Measurements from ENCODE around the gene SLC25A40. TPM values are rescaled to one million over a fixed set of nuclear protein-coding genes. Genes with fewer than 3 reads are reported as not detected.
"Not testable (repeated sequence)": the region's sequence is repeated elsewhere in the genome, so short reads cannot be mapped to it uniquely, and the experiment has no call there.

Gene SLC25A40
- total RNA-seq, 2 experiments from 2014 or later, result 42.1 to 48.7 TPM

GRCh38 chr7:87882151-87882937, 6.2 kb upstream of the SLC25A40 start:
- CTCF ChIA-PET, result no interaction called here
- peaks cover 38% of the 10 kb centered on the region for H3K4me1 Mint-ChIP-seq
- DNase-seq (no peak), ATAC-seq (no peak)
- peaks cover 49% of the 10 kb centered on the region for H3K36me3 Mint-ChIP-seq
- H3K27ac Mint-ChIP-seq, result no peak overlapping the region
- H3K27me3 Mint-ChIP-seq, result no peaks in the 10 kb centered on the region
- no peaks in the 10 kb centered on the region for H3K9me3 Mint-ChIP-seq (ENCODE audit: low read depth)
- no peak overlapping the region for H3K4me3 Mint-ChIP-seq

GRCh38 chr7:87878208-87878735, 2.1 kb upstream of the SLC25A40 start:
- Mint-ChIP-seq H3K27ac (peak overlapping the region; percentile 25), H3K27me3 (no peaks in the 10 kb centered on the region), H3K4me1 (peaks cover 55% of the 10 kb centered on the region), H3K36me3 (peaks cover 51% of the 10 kb centered on the region), H3K4me3 (peak overlapping the region; percentile 88), H3K9me3 (ENCODE audit: low read depth) (no peaks in the 10 kb centered on the region)
- CTCF ChIA-PET, result interaction anchor here (1.7 kb wide), 1 partner anchor 8 kb away, joined by 11 read pairs; no protein-coding TSS in a partner anchor
- DNase-seq (no peak), ATAC-seq (no peak)

GRCh38 chr7:87877366-87878040, 1.3 kb upstream of the SLC25A40 start:
- Mint-ChIP-seq H3K4me3 (peak overlapping the region; percentile 88), H3K36me3 (peaks cover 52% of the 10 kb centered on the region)
- CTCF ChIA-PET, result interaction anchor here (1.7 to 3.2 kb wide), 2 partner anchors 9 to 10 kb away, joined by 10 to 11 read pairs; no protein-coding TSS in a partner anchor

GRCh38 chr7:87876869-87877234, 692 bp upstream of the SLC25A40 start:
- peak overlapping the region; percentile 88 for H3K4me3 Mint-ChIP-seq
- DNase-seq (peak; percentile 72), ATAC-seq (peak; percentile 27)
- peaks cover 52% of the 10 kb centered on the region for H3K36me3 Mint-ChIP-seq
- H3K9me3 Mint-ChIP-seq (ENCODE audit: low read depth), result peaks cover 7% of the 10 kb centered on the region
- peak overlapping the region; percentile 96 for H3K27ac Mint-ChIP-seq
- H3K4me1 Mint-ChIP-seq, result peaks cover 55% of the 10 kb centered on the region
- CTCF ChIA-PET, result interaction anchor here (3.2 kb wide), 1 partner anchor 10 kb away, joined by 10 read pairs; no protein-coding TSS in a partner anchor
- H3K27me3 Mint-ChIP-seq, result no peaks in the 10 kb centered on the region

More at GRCh38 chr7:87877366-87878040, 1.3 kb upstream of the SLC25A40 start:
- no peaks in the 10 kb centered on the region for H3K27me3 Mint-ChIP-seq
- H3K27ac Mint-ChIP-seq, result peak overlapping the region; percentile 96
- H3K4me1 Mint-ChIP-seq, result peaks cover 55% of the 10 kb centered on the region
- no peak for DNase-seq
- peaks cover 4% of the 10 kb centered on the region for H3K9me3 Mint-ChIP-seq (ENCODE audit: low read depth)
- ATAC-seq, result no peak

- peaks cover 46% of the 10 kb centered on the region for H3K4me1 Mint-ChIP-seq
- no peak for DNase-seq
Measured at GRCh38 chr7:87875151-87876039, 765 bp downstream of the SLC25A40 start.

GRCh38 chr7:87874066-87874465, 2.1 kb downstream of the SLC25A40 start:
- H3K36me3 Mint-ChIP-seq, result peaks cover 60% of the 10 kb centered on the region
- peaks cover 38% of the 10 kb centered on the region for H3K4me1 Mint-ChIP-seq
- CTCF ChIA-PET, result interaction anchor here (3.2 kb wide), 1 partner anchor 13 kb away, joined by 10 read pairs; no protein-coding TSS in a partner anchor
- DNase-seq (no peak), ATAC-seq (no peak)
- H3K9me3 Mint-ChIP-seq (ENCODE audit: low read depth), result peaks cover 12% of the 10 kb centered on the region
- no peaks in the 10 kb centered on the region for H3K27me3 Mint-ChIP-seq
- H3K4me3 Mint-ChIP-seq, result peak overlapping the region; percentile 88
- peak overlapping the region; percentile 22 for H3K27ac Mint-ChIP-seq

More at GRCh38 chr7:87875151-87876039, 765 bp downstream of the SLC25A40 start:
- CTCF ChIA-PET, result interaction anchor here (0.7 to 3.2 kb wide), 4 partner anchors 12 to 236 kb away, joined by 3 to 10 read pairs (median 4); no protein-coding TSS in a partner anchor
- peak; percentile 7 for ATAC-seq
- peak overlapping the region; percentile 96 for H3K27ac Mint-ChIP-seq
- no peaks in the 10 kb centered on the region for H3K27me3 Mint-ChIP-seq
- peaks cover 56% of the 10 kb centered on the region for H3K36me3 Mint-ChIP-seq
- peak overlapping the region; percentile 88 for H3K4me3 Mint-ChIP-seq
- peaks cover 12% of the 10 kb centered on the region for H3K9me3 Mint-ChIP-seq (ENCODE audit: low read depth)

- H3K27me3 Mint-ChIP-seq, ATAC-seq, H3K4me3 Mint-ChIP-seq, H3K27ac Mint-ChIP-seq, DNase-seq, CTCF ChIA-PET: not testable (repeated sequence)
- H3K9me3 Mint-ChIP-seq (ENCODE audit: low read depth), result peaks cover 12% of the 10 kb centered on the region
- H3K4me1 Mint-ChIP-seq, result peaks cover 34% of the 10 kb centered on the region
- H3K36me3 Mint-ChIP-seq, result peaks cover 66% of the 10 kb centered on the region
Measured at GRCh38 chr7:87873328-87873727, 2.8 kb downstream of the SLC25A40 start.

- ATAC-seq (no peak), DNase-seq (no peak)
- Mint-ChIP-seq H3K4me3 (no peak overlapping the region), H3K4me1 (peaks cover 29% of the 10 kb centered on the region), H3K27me3 (no peaks in the 10 kb centered on the region), H3K27ac (no peak overlapping the region), H3K9me3 (ENCODE audit: low read depth) (peaks cover 15% of the 10 kb centered on the region), H3K36me3 (peaks cover 70% of the 10 kb centered on the region)
- CTCF ChIA-PET, result interaction anchor here (1.7 kb wide), 1 partner anchor 14 kb away, joined by 6 read pairs; no protein-coding TSS in a partner anchor
Measured at GRCh38 chr7:87872346-87872745, 3.8 kb downstream of the SLC25A40 start.

- H3K4me3 Mint-ChIP-seq, result no peak overlapping the region
- ATAC-seq, result no peak
- H3K9me3 Mint-ChIP-seq (ENCODE audit: low read depth), result peaks cover 28% of the 10 kb centered on the region
- CTCF ChIA-PET, result interaction anchor here (1.2 to 1.7 kb wide), 2 partner anchors 16 to 31 kb away, joined by 3 to 6 read pairs; no protein-coding TSS in a partner anchor
- H3K4me1 Mint-ChIP-seq, result peaks cover 29% of the 10 kb centered on the region
- H3K27ac Mint-ChIP-seq, result no peak overlapping the region
- no peaks in the 10 kb centered on the region for H3K27me3 Mint-ChIP-seq
- no peak for DNase-seq
- H3K36me3 Mint-ChIP-seq, result peaks cover 88% of the 10 kb centered on the region
Measured at GRCh38 chr7:87870471-87870870, 5.7 kb downstream of the SLC25A40 start.

GRCh38 chr7:87866533-87866932, 9.6 kb downstream of the SLC25A40 start:
- H3K9me3 Mint-ChIP-seq (ENCODE audit: low read depth), result peaks cover 20% of the 10 kb centered on the region
- H3K27ac Mint-ChIP-seq, H3K4me1 Mint-ChIP-seq, ATAC-seq, DNase-seq, H3K27me3 Mint-ChIP-seq, H3K4me3 Mint-ChIP-seq, CTCF ChIA-PET: not testable (repeated sequence)
- peaks cover 88% of the 10 kb centered on the region for H3K36me3 Mint-ChIP-seq

GRCh38 chr7:87866089-87866488, 10.1 kb downstream of the SLC25A40 start:
- CTCF ChIA-PET, result no interaction called here
- H3K9me3 Mint-ChIP-seq (ENCODE audit: low read depth), result peaks cover 20% of the 10 kb centered on the region
- peaks cover 84% of the 10 kb centered on the region for H3K36me3 Mint-ChIP-seq
- no peaks in the 10 kb centered on the region for H3K27me3 Mint-ChIP-seq
- DNase-seq (no peak), ATAC-seq (no peak)
- no peak overlapping the region for H3K4me3 Mint-ChIP-seq
- H3K4me1 Mint-ChIP-seq, result peaks cover 3% of the 10 kb centered on the region
- no peak overlapping the region for H3K27ac Mint-ChIP-seq

- CTCF ChIA-PET, result no interaction called here
- no peaks in the 10 kb centered on the region for H3K27me3 Mint-ChIP-seq
- no peak for ATAC-seq
- DNase-seq, result no peak
- no peaks in the 10 kb centered on the region for H3K9me3 Mint-ChIP-seq (ENCODE audit: low read depth)
- no peak overlapping the region for H3K4me3 Mint-ChIP-seq
- H3K36me3 Mint-ChIP-seq, result peaks cover 61% of the 10 kb centered on the region
- peaks cover 5% of the 10 kb centered on the region for H3K4me1 Mint-ChIP-seq
- no peak overlapping the region for H3K27ac Mint-ChIP-seq
Measured at GRCh38 chr7:87858417-87859100, 17.6 kb downstream of the SLC25A40 start.
